GM12875 (cell line): Measurements from ENCODE around the gene MET.
"Not testable (repeated sequence)": the region's sequence is repeated elsewhere in the genome, so short reads cannot be mapped to it uniquely, and the experiment has no call there.

Experiments
- H3K4me3 ChIP-seq: one replicate; pipeline ENCODE4 v1.5.1; 2011; ENCODE audit warnings: low read depth, low read length, control low read depth
- TF ChIP-seq, protein P1 (sequence below): IDR thresholded peaks from 2 replicates; pipeline ENCODE4 v1.5.1; 2011; ENCODE audit warnings: low read depth, mild to moderate bottlenecking, control low read depth, inconsistent platforms, low read length, moderate library complexity, borderline replicate concordance; ENCODE audit not compliant: insufficient read depth

MET gene

GRCh38 chr7:116740755-116741462, 68.9 kb downstream of the MET start:
- H3K4me3 ChIP-seq: no peak overlapping the region
- TF ChIP-seq, protein P1, sequence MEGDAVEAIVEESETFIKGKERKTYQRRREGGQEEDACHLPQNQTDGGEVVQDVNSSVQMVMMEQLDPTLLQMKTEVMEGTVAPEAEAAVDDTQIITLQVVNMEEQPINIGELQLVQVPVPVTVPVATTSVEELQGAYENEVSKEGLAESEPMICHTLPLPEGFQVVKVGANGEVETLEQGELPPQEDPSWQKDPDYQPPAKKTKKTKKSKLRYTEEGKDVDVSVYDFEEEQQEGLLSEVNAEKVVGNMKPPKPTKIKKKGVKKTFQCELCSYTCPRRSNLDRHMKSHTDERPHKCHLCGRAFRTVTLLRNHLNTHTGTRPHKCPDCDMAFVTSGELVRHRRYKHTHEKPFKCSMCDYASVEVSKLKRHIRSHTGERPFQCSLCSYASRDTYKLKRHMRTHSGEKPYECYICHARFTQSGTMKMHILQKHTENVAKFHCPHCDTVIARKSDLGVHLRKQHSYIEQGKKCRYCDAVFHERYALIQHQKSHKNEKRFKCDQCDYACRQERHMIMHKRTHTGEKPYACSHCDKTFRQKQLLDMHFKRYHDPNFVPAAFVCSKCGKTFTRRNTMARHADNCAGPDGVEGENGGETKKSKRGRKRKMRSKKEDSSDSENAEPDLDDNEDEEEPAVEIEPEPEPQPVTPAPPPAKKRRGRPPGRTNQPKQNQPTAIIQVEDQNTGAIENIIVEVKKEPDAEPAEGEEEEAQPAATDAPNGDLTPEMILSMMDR: no peak

DNA sequence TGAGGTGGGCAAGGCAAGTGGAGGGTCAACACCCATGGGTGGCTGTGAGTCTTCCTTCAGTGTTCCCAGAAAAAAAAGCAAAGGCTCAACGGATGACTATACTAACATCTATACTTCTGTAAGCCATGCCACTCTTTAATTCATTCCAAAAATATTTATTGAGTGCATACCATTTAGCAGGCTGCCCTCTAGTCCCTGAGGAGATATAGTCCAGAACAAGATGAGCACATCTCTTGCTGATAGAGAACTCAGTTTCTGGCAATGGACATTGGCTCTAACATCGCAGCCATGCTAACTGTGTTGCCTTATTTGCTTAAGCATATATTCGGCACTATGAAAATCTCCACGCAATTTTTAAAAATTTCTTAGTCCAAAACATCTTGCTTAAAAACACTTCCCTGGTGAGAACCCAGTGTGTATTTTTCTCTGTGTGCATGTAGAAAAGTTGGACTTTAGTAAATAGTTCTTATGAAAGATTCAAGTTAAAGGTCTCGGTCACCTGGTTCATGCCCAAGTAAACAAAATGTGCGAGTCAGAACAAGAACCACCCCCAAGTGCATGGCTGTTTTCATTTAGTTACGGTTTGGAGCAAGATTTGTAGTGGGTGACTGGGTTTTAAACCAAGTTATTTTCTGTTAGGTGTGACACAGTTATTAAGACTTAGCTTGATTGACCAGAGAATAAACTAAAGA, 69.8 kb downstream of the MET start:
- TF ChIP-seq, protein P1: no peak
- no peak overlapping the region for H3K4me3 ChIP-seq

DNA sequence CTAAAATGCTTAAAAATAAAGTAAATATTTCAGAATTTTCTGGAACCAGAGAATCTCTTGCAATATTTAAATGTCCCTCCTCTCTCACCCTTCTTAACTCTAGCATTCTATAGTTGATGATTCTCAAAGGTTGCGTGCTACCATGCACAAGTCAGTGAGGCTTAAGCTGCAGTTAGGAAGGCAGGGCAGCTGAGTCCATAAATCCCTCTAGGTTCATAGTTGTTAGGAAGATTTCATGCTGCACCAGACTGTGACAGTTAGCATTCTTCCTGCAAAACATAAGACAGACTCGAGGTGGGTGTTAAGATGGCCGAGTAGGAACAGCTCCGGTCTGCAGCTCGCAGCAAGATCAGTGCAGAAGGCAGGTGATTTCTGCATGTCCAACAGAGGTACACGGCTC, 70.6 kb downstream of the MET start:
- TF ChIP-seq, protein P1: no peak
- no peak overlapping the region for H3K4me3 ChIP-seq

GRCh38 chr7:116743835-116744234, 71.8 kb downstream of the MET start:
- H3K4me3 ChIP-seq: not testable (repeated sequence)

GRCh38 chr7:116746388-116746787, 74.4 kb downstream of the MET start:
- not testable (repeated sequence) for H3K4me3 ChIP-seq

- not testable (repeated sequence) for H3K4me3 ChIP-seq
These were observed 79.1 kb downstream of the MET start for GRCh38 chr7:116751070-116751469.

DNA sequence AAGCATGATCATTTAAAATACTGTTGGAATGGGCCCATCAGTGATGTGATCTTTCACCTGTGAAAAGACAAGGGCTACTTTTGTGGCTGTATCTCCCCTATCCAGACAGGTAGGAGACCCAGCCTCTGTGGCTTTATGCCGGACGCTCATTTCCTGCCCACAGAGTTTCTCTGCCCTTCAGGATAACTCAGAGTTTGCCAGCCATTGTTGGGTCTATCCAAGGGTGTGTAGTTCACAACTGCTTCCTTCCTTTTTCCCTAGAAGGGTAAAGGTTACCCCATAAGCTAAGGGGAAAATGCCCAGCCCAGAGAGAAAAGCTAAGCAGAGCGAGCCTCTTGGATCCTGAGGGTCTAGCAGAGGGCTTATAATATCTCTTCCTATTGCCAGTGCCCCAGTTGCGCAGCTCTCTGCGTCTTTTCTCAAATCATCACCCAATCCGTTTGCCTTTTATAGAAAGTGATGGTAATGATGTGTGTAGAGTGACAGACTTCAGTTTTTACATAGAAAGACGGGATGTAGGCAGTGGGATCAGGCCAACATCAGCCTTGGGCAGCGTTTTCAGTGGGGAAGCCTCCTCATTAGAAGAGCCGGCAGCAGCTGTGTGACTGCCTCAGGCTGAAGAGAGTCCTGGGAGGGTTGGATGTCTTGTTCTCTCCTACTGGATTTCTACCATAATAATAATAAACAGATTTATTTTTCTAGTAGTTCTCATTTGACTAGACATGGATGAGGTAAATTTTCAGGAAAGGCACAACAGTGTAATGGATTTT, 80.5 kb downstream of the MET start:
- TF ChIP-seq, protein P1: no peak
- H3K4me3 ChIP-seq: no peak overlapping the region

GRCh38 chr7:116753130-116753529, 81.1 kb downstream of the MET start:
- TF ChIP-seq, protein P1: no peak
- no peak overlapping the region for H3K4me3 ChIP-seq
